HG02610 (cell line): Measurements from ENCODE around the gene LRRFIP2.
"Not testable (repeated sequence)": the region's sequence is repeated elsewhere in the genome, so short reads cannot be mapped to it uniquely, and the experiment has no call there.

Source experiments
- ATAC-seq: cut with Tn5 transposase; IDR thresholded peaks from one replicate; pipeline ENCODE4 v1.9.1; 2021; ENCODE audit warnings: mild to moderate bottlenecking, moderate library complexity; ENCODE audit not compliant: unreplicated experiment

The LRRFIP2 gene

GRCh38 chr3:37174532-37175126, at the start of gene LRRFIP2:
Gene LRRFIP2 (minus strand): TSS chr3:37174582. CDS start chr3:37148983, 25,599 bp downstream.
- ATAC-seq: peak; percentile 51

GRCh38 chr3:37223576-37223975, 49.2 kb upstream of the LRRFIP2 start:
- no peak for ATAC-seq

GRCh38 chr3:37223141-37223558, 48.8 kb upstream of the LRRFIP2 start:
- ATAC-seq: no peak

DNA sequence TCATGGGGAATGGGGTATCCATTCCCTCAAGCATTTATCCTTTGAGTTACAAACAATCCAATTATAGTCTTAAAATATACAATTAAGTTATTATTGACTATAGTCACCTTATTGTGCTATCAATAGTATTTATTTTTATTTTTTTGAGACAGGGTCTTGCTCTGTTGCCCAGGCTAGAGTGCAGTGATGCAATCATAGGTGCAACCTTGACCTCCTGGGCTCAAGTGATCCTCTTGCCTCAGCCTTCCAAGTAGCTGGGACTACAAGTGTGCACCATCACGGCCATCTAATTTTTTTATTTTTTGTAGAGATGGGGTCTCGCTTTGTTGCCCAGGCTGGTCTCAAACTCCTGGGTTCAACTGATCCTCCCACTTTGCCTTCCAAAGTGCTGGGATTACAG, 48.2 kb upstream of the LRRFIP2 start:
- not testable (repeated sequence) for ATAC-seq

DNA sequence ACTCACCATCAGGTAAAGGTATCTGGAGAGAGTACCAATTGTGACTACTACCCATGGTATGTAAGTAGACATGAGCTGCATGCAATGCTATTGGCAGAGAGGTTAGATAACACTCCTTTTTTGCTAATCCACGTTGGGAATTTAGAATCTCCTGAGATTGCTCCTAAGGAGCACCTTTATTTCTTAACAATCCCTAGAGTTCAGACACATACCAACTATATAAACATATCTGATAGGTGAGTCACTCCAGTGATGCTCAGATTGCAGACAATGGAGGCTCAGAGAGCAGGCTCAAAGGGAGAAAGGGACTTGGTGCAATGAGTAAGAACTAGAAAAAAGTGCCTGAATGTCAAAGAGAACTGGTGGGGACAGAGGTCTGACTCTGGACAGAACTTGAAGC, 47.0 kb upstream of the LRRFIP2 start:
- ATAC-seq: no peak

DNA sequence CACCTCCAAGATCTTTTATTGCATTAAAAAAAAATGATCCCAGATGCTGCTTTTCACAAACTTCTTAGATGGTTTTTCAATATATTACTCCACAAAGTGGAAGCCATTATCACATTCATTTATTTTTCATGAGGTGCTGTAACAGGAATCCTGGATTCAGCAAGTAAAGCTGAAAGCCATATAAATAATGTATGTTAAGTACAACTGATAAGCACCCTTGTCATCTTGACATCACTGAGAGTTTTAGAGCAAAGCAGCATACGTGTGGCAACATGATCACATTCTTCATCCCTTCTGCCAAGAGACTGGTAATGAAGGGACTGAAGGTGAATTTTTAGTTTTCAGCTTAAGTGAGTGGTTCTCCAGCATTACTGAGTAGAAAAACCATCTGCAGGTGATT, 44.9 kb upstream of the LRRFIP2 start:
- ATAC-seq: no peak

DNA sequence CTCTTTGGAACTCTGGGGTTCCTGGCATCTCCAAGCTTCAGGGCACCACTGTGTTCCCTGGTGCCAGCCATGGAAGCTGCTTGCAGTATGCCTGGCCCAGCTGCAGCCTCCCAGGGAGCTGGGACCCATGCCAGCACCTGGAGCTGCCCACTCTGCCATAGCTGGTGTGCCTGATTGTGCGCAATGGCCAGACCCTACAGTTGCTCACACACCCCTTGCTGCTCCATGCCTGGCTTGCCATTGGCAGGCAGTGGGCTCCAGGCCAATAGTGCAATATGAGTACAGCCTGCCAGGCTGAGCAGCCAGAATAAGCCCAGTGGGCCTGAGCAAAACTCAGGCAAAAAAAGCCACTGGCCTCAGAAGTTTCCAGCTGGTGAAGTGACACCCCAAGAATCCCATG, 43.8 kb upstream of the LRRFIP2 start:
- ATAC-seq: no peak

DNA sequence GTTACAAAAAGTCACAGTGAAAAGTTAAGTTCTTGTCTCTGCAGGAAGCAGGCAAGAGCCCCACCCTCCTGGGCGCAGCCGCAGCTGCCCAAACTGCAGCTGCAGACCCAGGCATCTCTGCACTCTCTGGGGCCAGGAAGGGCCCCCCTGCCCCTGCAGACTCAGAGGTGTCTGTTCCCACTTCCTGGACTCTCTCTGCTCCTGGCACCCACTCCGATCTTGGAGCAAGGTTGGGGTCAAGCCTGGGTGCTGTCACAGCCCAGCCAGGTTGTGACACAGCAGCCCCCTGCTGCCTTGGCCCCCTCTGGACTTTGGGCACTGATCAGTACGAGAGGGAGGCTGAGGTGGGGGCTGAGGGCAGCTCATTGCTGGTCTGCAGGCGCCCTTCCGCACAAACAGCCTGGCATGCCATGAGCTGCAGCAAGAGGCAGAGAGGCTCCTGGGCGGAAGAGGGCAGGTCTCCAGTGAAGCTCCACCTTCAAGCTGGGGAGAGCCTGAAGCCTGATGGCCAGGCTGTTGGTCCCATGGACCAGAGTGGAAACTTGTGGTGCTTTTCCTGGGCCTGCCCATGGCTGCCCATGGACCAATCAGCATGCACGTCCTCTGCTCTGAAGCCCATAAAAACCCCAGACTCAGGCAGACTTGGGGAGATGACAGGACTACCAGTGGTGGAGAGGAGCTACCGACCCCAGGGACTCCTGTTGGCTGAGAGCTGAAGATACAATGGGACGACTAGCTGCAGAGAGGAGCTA, 42.9 kb upstream of the LRRFIP2 start:
- no peak for ATAC-seq

DNA sequence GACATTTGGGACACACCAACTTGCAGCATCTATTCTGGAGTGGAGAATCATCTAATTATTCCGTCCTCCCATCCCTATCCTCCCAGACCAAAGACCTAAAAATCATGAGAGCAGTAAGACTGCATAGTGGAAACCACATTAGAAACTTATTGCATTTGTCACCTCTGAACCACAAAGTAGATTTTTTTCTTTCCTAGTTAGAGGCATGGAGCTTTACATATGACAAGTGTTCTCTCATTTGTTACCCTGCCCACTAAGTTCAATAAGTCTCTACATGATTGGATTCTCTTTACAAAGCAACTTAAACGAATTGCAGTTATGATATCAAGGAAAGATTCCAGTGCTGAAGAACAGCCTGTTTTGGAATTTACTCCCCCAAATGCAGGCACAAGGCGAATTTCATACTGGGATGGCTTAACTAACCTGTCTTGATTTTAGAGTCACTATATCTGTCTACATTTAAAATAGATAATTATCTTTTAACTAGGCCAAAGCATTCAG, 42.3 kb upstream of the LRRFIP2 start:
- no peak for ATAC-seq

DNA sequence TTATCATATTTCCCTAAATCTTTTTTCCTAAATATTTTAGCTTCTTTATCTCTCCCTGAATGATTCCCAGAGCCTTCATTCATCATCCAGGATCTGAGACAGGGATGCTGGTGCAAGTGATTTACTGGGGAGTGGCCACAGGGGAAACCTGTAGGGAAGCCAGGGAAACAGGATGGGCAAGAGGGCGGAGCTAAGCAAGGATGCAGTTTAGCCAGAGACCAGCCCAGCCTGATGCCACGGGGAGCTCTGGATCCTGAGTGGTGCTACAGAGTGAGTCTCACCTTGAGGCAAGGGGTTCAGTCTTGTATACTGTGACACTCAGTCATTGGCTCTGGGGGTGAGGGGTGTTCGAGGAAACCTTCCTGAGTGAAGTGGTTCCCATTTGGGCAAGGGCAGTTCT, 39.7 kb upstream of the LRRFIP2 start:
- no peak for ATAC-seq

- ATAC-seq: no peak
Measured at GRCh38 chr3:37210230-37210629, 35.8 kb upstream of the LRRFIP2 start.

DNA sequence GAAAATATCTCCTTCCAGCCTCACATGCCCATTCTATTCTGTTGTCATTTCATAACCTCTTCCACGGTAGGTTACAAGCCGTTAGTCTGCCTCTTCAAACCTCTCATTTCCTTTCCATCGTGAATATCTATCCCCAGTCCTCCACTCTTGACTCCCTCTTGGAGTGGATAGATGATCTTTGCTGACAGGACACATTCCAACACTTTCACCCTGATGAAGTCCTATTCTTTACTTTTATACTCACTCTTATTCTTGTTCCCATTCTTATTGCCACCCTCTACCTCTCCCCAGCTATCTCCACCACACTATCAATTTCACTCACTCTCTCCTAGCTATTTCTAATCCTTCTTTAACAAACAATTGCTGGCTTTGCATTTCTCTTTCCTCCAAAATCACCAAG, 34.2 kb upstream of the LRRFIP2 start:
- ATAC-seq: not testable (repeated sequence)

DNA sequence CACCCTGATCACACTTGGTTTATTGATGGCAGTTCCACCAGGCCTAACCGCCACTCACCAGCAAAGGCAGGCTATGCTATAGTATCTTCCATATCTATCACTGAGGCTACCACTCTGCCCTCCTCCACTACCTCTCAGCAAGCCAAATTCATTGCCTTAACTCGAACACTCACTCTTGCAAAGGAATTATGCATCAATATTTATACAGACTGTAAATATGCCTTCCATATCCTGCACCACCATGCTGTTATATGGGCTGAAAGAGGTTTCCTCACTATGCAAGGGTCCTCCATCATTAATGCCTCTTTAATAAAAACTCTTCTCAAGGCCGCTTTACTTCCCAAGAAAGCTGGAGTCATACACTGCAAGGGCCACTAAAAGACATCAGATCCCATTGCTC, 33.6 kb upstream of the LRRFIP2 start:
- not testable (repeated sequence) for ATAC-seq

DNA sequence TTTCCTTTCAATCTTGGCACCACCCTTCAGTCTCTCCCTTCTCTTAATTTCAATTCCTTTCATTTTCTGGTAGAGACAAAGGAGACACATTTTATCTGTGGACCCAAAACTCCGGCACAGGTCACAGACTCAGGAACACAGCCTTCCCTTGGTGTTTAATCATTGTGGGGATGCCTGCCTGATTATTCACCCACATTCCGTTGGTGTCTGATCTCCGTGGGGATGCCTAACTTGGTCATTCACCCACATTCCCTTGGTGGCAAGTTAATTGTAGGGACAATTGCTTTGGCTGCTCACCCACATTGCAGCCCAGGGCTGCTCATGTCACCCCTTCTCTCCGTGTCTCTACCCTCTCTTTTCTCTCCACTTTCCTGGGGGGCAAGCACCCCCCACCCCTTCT, 31.7 kb upstream of the LRRFIP2 start:
- not testable (repeated sequence) for ATAC-seq

DNA sequence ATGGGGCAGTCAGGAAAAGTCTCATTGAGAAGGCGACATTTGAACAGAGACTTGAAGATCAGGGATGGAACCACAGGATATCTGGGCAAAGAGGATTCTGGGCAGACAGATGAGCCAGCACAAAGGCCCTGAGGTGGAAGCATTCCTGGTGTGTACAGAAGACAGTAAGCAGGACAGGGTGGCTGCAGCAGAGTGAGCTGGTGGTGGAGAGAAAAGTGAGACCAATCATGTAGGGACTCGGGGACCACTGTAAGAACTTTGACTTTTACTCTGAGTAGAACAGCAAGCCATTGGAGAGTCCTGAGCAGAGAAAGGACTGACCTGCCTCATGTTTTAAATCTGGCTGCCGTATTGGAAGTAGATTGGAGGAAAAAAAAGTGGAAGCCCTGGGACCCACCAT, 29.9 kb upstream of the LRRFIP2 start:
- ATAC-seq: no peak

- no peak for ATAC-seq
Measured at GRCh38 chr3:37202035-37202434, 27.7 kb upstream of the LRRFIP2 start.

- ATAC-seq: no peak
Measured at GRCh38 chr3:37200141-37200540, 25.8 kb upstream of the LRRFIP2 start.

DNA sequence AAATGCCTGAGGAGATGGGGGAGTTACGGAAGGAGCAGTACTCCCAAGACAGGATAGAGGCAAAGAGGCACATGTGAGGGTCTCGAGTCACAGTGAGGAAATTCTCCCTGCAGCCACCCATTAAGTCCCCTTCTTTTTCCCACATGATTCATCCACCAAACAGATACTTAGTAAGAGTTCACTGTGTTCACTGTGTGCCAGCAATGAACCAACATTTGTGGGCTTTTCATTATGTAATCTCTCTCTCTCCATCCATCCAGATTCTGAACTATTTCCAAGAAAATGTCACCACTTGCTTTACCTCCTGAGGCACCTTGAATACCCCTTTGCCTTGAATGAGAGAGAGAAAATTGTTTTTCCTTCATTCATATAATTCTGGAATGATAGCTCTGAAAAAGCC, 24.6 kb upstream of the LRRFIP2 start:
- no peak for ATAC-seq

- ATAC-seq: no peak
Measured at GRCh38 chr3:37198547-37198946, 24.2 kb upstream of the LRRFIP2 start.

DNA sequence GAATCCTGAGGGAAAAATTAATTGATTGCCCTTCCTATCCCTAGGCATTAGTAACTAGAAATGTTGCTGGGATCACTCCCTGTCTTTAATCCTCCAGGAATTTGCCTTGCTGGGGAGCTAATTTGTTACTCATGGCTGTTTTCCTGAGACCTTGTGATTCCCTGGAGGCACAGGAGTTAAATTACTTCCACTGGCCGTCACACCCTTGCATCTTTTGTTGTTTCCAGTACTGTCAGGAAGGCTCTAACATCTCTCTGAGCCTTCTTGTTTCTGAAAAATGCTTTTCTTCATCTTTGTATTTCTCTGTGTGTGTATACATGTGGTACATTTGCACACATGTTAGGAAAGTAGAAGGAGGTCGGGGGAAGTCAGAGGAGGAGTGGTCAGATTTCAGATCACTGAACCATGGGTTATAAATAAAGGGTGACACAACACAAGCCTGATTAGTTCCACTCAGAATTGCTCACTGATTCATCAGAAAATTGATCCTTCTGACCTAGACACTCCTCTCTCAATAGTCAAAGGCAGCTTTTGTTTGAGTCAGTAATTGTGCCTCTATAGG, 23.5 kb upstream of the LRRFIP2 start:
- ATAC-seq: no peak

- ATAC-seq: no peak
Measured at GRCh38 chr3:37194533-37194932, 20.2 kb upstream of the LRRFIP2 start.

- ATAC-seq: no peak
Measured at GRCh38 chr3:37190667-37191066, 16.3 kb upstream of the LRRFIP2 start.
